ENCODE measurements around the gene EML6. TPM values are rescaled to one million over a fixed set of nuclear protein-coding genes. Genes with fewer than 3 reads are reported as not detected.

The EML6 gene
- total RNA-seq, 1 donor from 2014 or later: 0.39 TPM

GRCh38 chr2:54803783-54804751, 80.6 kb downstream of the EML6 start:
- Histone ChIP-seq H3K9ac (no peak overlapping the region), H3K27ac (no peak overlapping the region), H3K4me1 (peaks cover 5% of the 10 kb centered on the region), H3K9me3 (ENCODE audit: low read depth) (peaks cover 5% of the 10 kb centered on the region), H3K27me3 (no peaks in the 10 kb centered on the region), H2AFZ (replicated peaks) (no peak overlapping the region), H3F3A (ENCODE audit: low read depth) (no peaks in the 10 kb centered on the region), H3K4me3 (no peak overlapping the region), H4K20me1 (ENCODE audit: low read depth) (no peaks in the 10 kb centered on the region), H3K36me3 (no peaks in the 10 kb centered on the region), H3K79me2 (ENCODE audit: low read depth) (no peaks in the 10 kb centered on the region), H3K4me2 (no peak overlapping the region)
- H3K27me3 Mint-ChIP-seq (ENCODE audit: insufficient read depth, low read depth): no peaks in the 10 kb centered on the region
- DNase-seq (ENCODE audit: low spot score): no peak
- no peak overlapping the region for H3K4me3 Mint-ChIP-seq
- no peaks in the 10 kb centered on the region for H3K36me3 Mint-ChIP-seq
- H3K4me1 Mint-ChIP-seq: peaks cover 13% of the 10 kb centered on the region
- H3K27ac Mint-ChIP-seq: no peak overlapping the region
- TF ChIP-seq EZH2 (IDR thresholded peaks at IDR 0.05): no peak
- TF ChIP-seq EZH2phosphoT487 (IDR thresholded peaks at IDR 0.05): no peak
- TF ChIP-seq CTCF (IDR thresholded peaks at IDR 0.05): no peak
- no peaks in the 10 kb centered on the region for H3K9me3 Mint-ChIP-seq

- no peaks in the 10 kb centered on the region for H3F3A ChIP-seq (ENCODE audit: low read depth)
- TF ChIP-seq EZH2phosphoT487 (IDR thresholded peaks at IDR 0.05) (no peak), EZH2 (IDR thresholded peaks at IDR 0.05) (no peak), CTCF (IDR thresholded peaks at IDR 0.05) (no peak)
- H3K27me3 ChIP-seq: no peaks in the 10 kb centered on the region
- Mint-ChIP-seq H3K27me3 (ENCODE audit: insufficient read depth, low read depth) (no peaks in the 10 kb centered on the region), H3K4me1 (peaks cover 19% of the 10 kb centered on the region), H3K4me3 (no peak overlapping the region), H3K27ac (no peak overlapping the region), H3K9me3 (no peaks in the 10 kb centered on the region), H3K36me3 (no peaks in the 10 kb centered on the region)
- H3K4me3 ChIP-seq: no peak overlapping the region
- no peak overlapping the region for H3K4me2 ChIP-seq
- H4K20me1 ChIP-seq (ENCODE audit: low read depth): no peaks in the 10 kb centered on the region
- no peak overlapping the region for H3K9ac ChIP-seq
- H3K4me1 ChIP-seq: peaks cover 10% of the 10 kb centered on the region
- no peak overlapping the region for H2AFZ ChIP-seq (replicated peaks)
- no peak overlapping the region for H3K27ac ChIP-seq
- DNase-seq (ENCODE audit: low spot score): no peak
- H3K9me3 ChIP-seq (ENCODE audit: low read depth): peaks cover 5% of the 10 kb centered on the region
- no peaks in the 10 kb centered on the region for H3K79me2 ChIP-seq (ENCODE audit: low read depth)
- H3K36me3 ChIP-seq: no peaks in the 10 kb centered on the region
These were observed 81.8 kb downstream of the EML6 start for GRCh38 chr2:54805255-54805654.

- H3K9me3 Mint-ChIP-seq: no peaks in the 10 kb centered on the region
- no peak for DNase-seq (ENCODE audit: low spot score)
- peaks cover 2% of the 10 kb centered on the region for H3K27me3 Mint-ChIP-seq (ENCODE audit: insufficient read depth, low read depth)
- Histone ChIP-seq H3K4me3 (no peak overlapping the region), H3F3A (ENCODE audit: low read depth) (no peaks in the 10 kb centered on the region), H3K27me3 (no peaks in the 10 kb centered on the region), H3K4me1 (peaks cover 10% of the 10 kb centered on the region), H3K9ac (no peak overlapping the region), H2AFZ (replicated peaks) (no peak overlapping the region), H3K79me2 (ENCODE audit: low read depth) (no peaks in the 10 kb centered on the region), H3K36me3 (no peaks in the 10 kb centered on the region), H3K4me2 (no peak overlapping the region), H3K9me3 (ENCODE audit: low read depth) (peaks cover 5% of the 10 kb centered on the region), H3K27ac (no peak overlapping the region), H4K20me1 (ENCODE audit: low read depth) (no peaks in the 10 kb centered on the region)
- no peak overlapping the region for H3K4me3 Mint-ChIP-seq
- no peak overlapping the region for H3K27ac Mint-ChIP-seq
- no peaks in the 10 kb centered on the region for H3K36me3 Mint-ChIP-seq
- H3K4me1 Mint-ChIP-seq: peaks cover 12% of the 10 kb centered on the region
- TF ChIP-seq EZH2 (IDR thresholded peaks at IDR 0.05) (no peak), CTCF (IDR thresholded peaks at IDR 0.05) (no peak), EZH2phosphoT487 (IDR thresholded peaks at IDR 0.05) (no peak)
These were observed 83.5 kb downstream of the EML6 start for GRCh38 chr2:54806975-54807374.
